K562 (cell line): ENCODE results near the gene BAIAP2L2. TPM values are rescaled to one million over a fixed set of nuclear protein-coding genes. Genes with fewer than 3 reads are reported as not detected.

ENCODE experiments used
- ATF4 ChIP-seq: fragments of 450-650 bp; formaldehyde crosslinking; IDR thresholded peaks from 2 replicates; pipeline ENCODE4 v1.4.0; 2022; ENCODE audit warnings: mild to moderate bottlenecking, moderate library complexity
- BRD4 ChIP-seq: fragments of 200-600 bp; sonication (generic); IDR thresholded peaks from 2 replicates; pipeline ENCODE4 v1.6.1; 2017; ENCODE audit warnings: inconsistent platforms
- E2F8 ChIP-seq: fragments of 450-650 bp; IDR thresholded peaks from 2 replicates; pipeline ENCODE4 v1.7.1; 2018; ENCODE audit warnings: mild to moderate bottlenecking, low read depth; ENCODE audit not compliant: partially characterized antibody
- HLTF ChIP-seq: fragments of 450-650 bp; IDR thresholded peaks from 2 replicates; pipeline ENCODE4 v1.6.1; 2016
- NRF1 ChIP-seq, 2 experiments: fragments of 450-650 bp; IDR thresholded peaks in 1 of 2; conservative IDR thresholded peaks in 1 of 2; 2 replicates each; pipeline ENCODE4 v1.6.1; 2014; ENCODE audit warnings: mild to moderate bottlenecking in 2 of 2
- TFAP4 ChIP-seq: sonication (generic); formaldehyde crosslinking; IDR thresholded peaks from 2 replicates; pipeline ENCODE4 v1.8.0; 2022; ENCODE audit warnings: missing genetic modification reagents, mild to moderate bottlenecking, moderate library complexity, borderline replicate concordance
- TOE1 ChIP-seq, 2 experiments: fragments of 450-650 bp in 1 of 2; sonication (generic) in 1 of 2; formaldehyde crosslinking in 1 of 2; IDR thresholded peaks; 2 replicates each; pipeline versions ENCODE4 v1.7.1 to v1.8.0; 2016 to 2022; ENCODE audit warnings: borderline replicate concordance in 2 of 2, mild to moderate bottlenecking in 2 of 2, antibody characterized with exemption in 1 of 2, inconsistent platforms in 1 of 2, low read depth in 1 of 2, missing genetic modification reagents in 1 of 2, moderate library complexity in 1 of 2
- VEZF1 ChIP-seq: fragments of 200-800 bp; sonication (Bioruptor generic); IDR thresholded peaks from 2 replicates; pipeline ENCODE4 v1.6.1; 2017; ENCODE audit warnings: missing genetic modification characterization, missing compliant biosample characterization
- ZBTB8A ChIP-seq: fragments of 450-650 bp; IDR thresholded peaks from 2 replicates; pipeline ENCODE4 v1.6.1; 2018; ENCODE audit warnings: mild to moderate bottlenecking, moderate library complexity; ENCODE audit not compliant: partially characterized antibody
- ZKSCAN8 ChIP-seq: fragments of 200-800 bp; sonication (Bioruptor generic); IDR thresholded peaks from 2 replicates; pipeline ENCODE4 v1.6.1; 2016; ENCODE audit warnings: missing genetic modification characterization, missing compliant biosample characterization
- ZNF140 ChIP-seq: fragments of 250-450 bp; sonication (Bioruptor Pico); IDR thresholded peaks from 2 replicates; pipeline ENCODE4 v1.8.0; 2021; ENCODE audit warnings: moderate library complexity, mild to moderate bottlenecking, inconsistent platforms
- ZNF436 ChIP-seq: fragments of 250-450, 450-650 bp; sonication (Bioruptor Pico); formaldehyde crosslinking; IDR thresholded peaks from 2 replicates; pipeline ENCODE4 v1.7.0; 2020; ENCODE audit warnings: mild to moderate bottlenecking
- ZNF511 ChIP-seq: sonication (generic); formaldehyde crosslinking; IDR thresholded peaks from 2 replicates; pipeline ENCODE4 v1.8.0; 2022; ENCODE audit warnings: mild to moderate bottlenecking, missing genetic modification reagents
- ZNF639 ChIP-seq, 2 experiments: fragments of 200-800 bp in 1 of 2; sonication (Bioruptor generic) in 1 of 2; sonication (generic) in 1 of 2; formaldehyde crosslinking in 1 of 2; IDR thresholded peaks in 1 of 2; conservative IDR thresholded peaks in 1 of 2; 2 replicates each; pipeline versions ENCODE4 v1.5.0 to v1.6.1; 2016 to 2020; ENCODE audit warnings: missing compliant biosample characterization in 1 of 2, missing genetic modification characterization in 1 of 2, missing genetic modification reagents in 1 of 2
- polyA plus RNA-seq, 8 experiments: library from polyadenylated mRNA; depleted of rRNA in 4 of 8; stranded (reverse) in 5 of 8; unstranded in 3 of 8; fragments of >200 nt; fragmentation: Nextera tagmentation in 2 of 8; fragmentation: Illumina TruSeq in 1 of 8; extraction: Ambion mirVana in 2 of 8; extraction: Trizol in 1 of 8; gene quantifications; 2 replicates each; pipeline versions ENCODE4 v1.2.1 to v1.2.3, GENCODE V29; 2011 to 2014; ENCODE audit warnings: inconsistent platforms in 1 of 8, missing spikeins in 1 of 8
- total RNA-seq, 7 experiments: library from RNA; depleted of rRNA in 6 of 7; stranded (reverse); fragments of >200 nt in 6 of 7; fragmentation: Illumina TruSeq in 2 of 7; extraction: Trizol in 2 of 7; gene quantifications; 2 replicates each; pipeline versions ENCODE4 v1.2.1 to v1.2.3, GENCODE V29; 2011 to 2021; ENCODE audit warnings: low replicate concordance in 1 of 7

The BAIAP2L2 gene
- total and polyA plus RNA-seq, 9 of the 15 experiments (the other 6 are each of a cell fraction or from before 2014, with no cell fraction given), result 0.04 to 0.22 (median 0.07) TPM; not detected in 4

GRCh38 chr22:38126928-38127668, 16.6 kb upstream of the BAIAP2L2 start (continued):
- TF ChIP-seq ZBTB8A (no peak), ZNF639 (CRISPR knock-in tag; conservative IDR thresholded peaks at IDR 0.05 in 1 of 2, IDR thresholded peaks at IDR 0.05 in 1 of 2) (peak in 1 of 2 experiments; percentile 57; a peak in 2 of 4 replicates), HLTF (no peak), E2F8 (no peak), TOE1 (IDR thresholded peaks at IDR 0.05; ENCODE audit: borderline replicate concordance) (no peak), TOE1 (CRISPR knock-in tag; IDR thresholded peaks at IDR 0.05; ENCODE audit: borderline replicate concordance, low read depth) (no peak), ZNF436 (CRISPR knock-in tag) (no peak), ZKSCAN8 (CRISPR knock-in tag) (no peak), ZNF511 (CRISPR knock-in tag) (no peak), BRD4 (no peak), TFAP4 (CRISPR knock-in tag) (peak; percentile 65; the same call in 1 of the 2 replicates), ZNF140 (no peak), ATF4 (0 out of 2 replicates have a peak, but pooled peaks have one; percentile 24), VEZF1 (CRISPR knock-in tag) (peak; percentile 48), NRF1 (conservative IDR thresholded peaks at IDR 0.05 in 1 of 2, IDR thresholded peaks at IDR 0.05 in 1 of 2) (peak in 1 of 2 experiments; percentile 51; a peak in 2 of 4 replicates)
